Endothelial cell of umbilical vein (primary cell): ENCODE data around the gene ZNF775. TPM values are rescaled to one million over a fixed set of nuclear protein-coding genes. Genes with fewer than 3 reads are reported as not detected.

ENCODE experiments used
- BruUV-seq: library from RNA; stranded (reverse); fragments of 400-500 nt; replicated peaks from 2 replicates; lab custom pipeline; 2021; lab: Mats Ljungman, UMichigan
- CTCF ChIA-PET: fragments of 300-600, 350-600 bp; sonication (Branson Sonifier 250); formaldehyde crosslinking; loops from one replicate; lab custom pipeline; 2021; ENCODE audit warnings: antibody characterized with exemption, inconsistent platforms; lab: Charles Lee
- POLR2A ChIA-PET: fragments of 300-600, 350-600 bp; sonication (Branson Sonifier 250); formaldehyde crosslinking; loops from one replicate; lab custom pipeline; 2021; ENCODE audit warnings: antibody characterized with exemption, inconsistent platforms; lab: Charles Lee
- DNase-seq: peaks from one replicate; pipeline ENCODE4 v3.0.0-alpha.2; 2011; ENCODE audit warnings: low read depth, low spot score
- FAIRE-seq: peaks from 2 replicates; lab custom pipeline; 2011; peaks lifted over from hg19 to GRCh38; lab: Jason Lieb, UNC
- H2AFZ ChIP-seq: 2 replicates; pipeline ENCODE4 v1.6.0; 2012; ENCODE audit warnings: low read depth, low read length, control low read depth, inconsistent platforms
- H3K27ac ChIP-seq: 2 replicates; pipeline ENCODE4 v1.5.1; 2011; ENCODE audit warnings: low read depth, mild to moderate bottlenecking, control low read depth, low read length, moderate library complexity; ENCODE audit not compliant: insufficient read depth
- H3K27me3 ChIP-seq, 2 experiments: 2 replicates each; pipeline versions ENCODE4 v1.6.0 to v1.6.1; 2011; ENCODE audit warnings: low read length in 2 of 2, mixed read lengths in 1 of 2; ENCODE audit not compliant: control insufficient read depth in 2 of 2, insufficient read depth in 2 of 2
- H3K36me3 ChIP-seq, 2 experiments: 2 replicates in 1 of 2; 3 replicates in 1 of 2; pipeline ENCODE4 v1.5.1; 2011; ENCODE audit warnings: low read length in 2 of 2, mild to moderate bottlenecking in 1 of 2, moderate library complexity in 1 of 2; ENCODE audit not compliant: control insufficient read depth in 2 of 2, insufficient read depth in 2 of 2; ENCODE audit errors: extremely low read depth in 1 of 2
- H3K4me1 ChIP-seq: 3 replicates; pipeline ENCODE4 v1.5.1; 2011; ENCODE audit warnings: mild to moderate bottlenecking, low read length; ENCODE audit not compliant: control insufficient read depth, insufficient read depth; ENCODE audit errors: extremely low read depth
- H3K4me2 ChIP-seq: 2 replicates; pipeline ENCODE4 v1.6.1; 2011; ENCODE audit warnings: low read length, control low read depth, mixed read lengths; ENCODE audit not compliant: insufficient read depth
- H3K4me3 ChIP-seq, 3 experiments: fragments of 200-600 bp in 1 of 3; sonication (generic), shearing (Covaris generic) in 1 of 3; replicated peaks in 1 of 3; 2 replicates each; pipeline ENCODE4 v1.5.1; 2011 to 2016; ENCODE audit warnings: control low read depth in 3 of 3, low read length in 3 of 3, mild to moderate bottlenecking in 2 of 3, inconsistent platforms in 1 of 3, low read depth in 1 of 3, moderate library complexity in 1 of 3; ENCODE audit not compliant: insufficient read depth in 1 of 3
- H3K79me2 ChIP-seq: 2 replicates; pipeline ENCODE4 v1.6.0; 2012; ENCODE audit warnings: low read length, inconsistent platforms; ENCODE audit not compliant: control insufficient read depth, insufficient read depth
- H3K9ac ChIP-seq: replicated peaks from 2 replicates; pipeline ENCODE3; 2011; ENCODE audit warnings: low read length, control low read depth; ENCODE audit not compliant: insufficient read depth; ENCODE audit errors: extremely low read depth
- H3K9me1 ChIP-seq: replicated peaks from 3 replicates; pipeline ENCODE4 v1.6.0; 2011; ENCODE audit warnings: mild to moderate bottlenecking, low read length; ENCODE audit not compliant: control insufficient read depth, insufficient read depth; ENCODE audit errors: extremely low read depth
- H3K9me3 ChIP-seq: replicated peaks from 2 replicates; pipeline ENCODE4 v1.5.1; 2012; ENCODE audit warnings: low read length, inconsistent platforms; ENCODE audit not compliant: control insufficient read depth, insufficient read depth
- H4K20me1 ChIP-seq: replicated peaks from 2 replicates; pipeline ENCODE3; 2011; ENCODE audit warnings: mild to moderate bottlenecking, low read length; ENCODE audit not compliant: control insufficient read depth, insufficient read depth; ENCODE audit errors: extremely low read depth
- CTCF ChIP-seq, 2 donors: IDR thresholded peaks; 1 replicate in 1 of 2; 2 replicates in 1 of 2; pipeline ENCODE4 v1.5.1; 2011; ENCODE audit warnings: low read length in 2 of 2, mild to moderate bottlenecking in 2 of 2, moderate library complexity in 2 of 2, control low read depth in 1 of 2, inconsistent platforms in 1 of 2, low read depth in 1 of 2; ENCODE audit not compliant: insufficient read depth in 1 of 2; ENCODE audit errors: extremely low read depth in 1 of 2
- EZH2 ChIP-seq: IDR thresholded peaks from 2 replicates; pipeline ENCODE4 v1.6.1; 2012; ENCODE audit warnings: borderline replicate concordance, low read depth, mild to moderate bottlenecking, moderate library complexity, low read length, inconsistent platforms; ENCODE audit not compliant: severe bottlenecking
- FOS ChIP-seq: IDR thresholded peaks from 2 replicates; pipeline ENCODE4 v1.6.1; 2011; ENCODE audit warnings: mild to moderate bottlenecking, low read length, moderate library complexity, borderline replicate concordance; ENCODE audit not compliant: insufficient read depth
- GATA2 ChIP-seq: IDR thresholded peaks from 2 replicates; pipeline ENCODE4 v1.7.0; 2011; ENCODE audit warnings: low read depth, mild to moderate bottlenecking, moderate library complexity, mixed read lengths, low read length; ENCODE audit not compliant: insufficient read length, insufficient read depth
- MAX ChIP-seq: IDR thresholded peaks from 2 replicates; pipeline ENCODE4 v1.6.1; 2011; ENCODE audit not compliant: insufficient read depth, insufficient read length
- MYC ChIP-seq: IDR thresholded peaks from one replicate; pipeline ENCODE4 v1.6.1; 2011; ENCODE audit warnings: mild to moderate bottlenecking, low read depth, low read length
- POLR2A ChIP-seq: IDR thresholded peaks from 2 replicates; pipeline ENCODE4 v1.6.1; 2012; ENCODE audit warnings: low read depth, mild to moderate bottlenecking, control low read depth, low read length
- POLR2AphosphoS5 ChIP-seq: IDR thresholded peaks from 2 replicates; pipeline ENCODE4 v1.6.1; 2012; ENCODE audit warnings: low read depth, mild to moderate bottlenecking, control low read depth, low read length, moderate library complexity; ENCODE audit not compliant: insufficient read depth
- dilution Hi-C: fragments of 300-500 bp; cut with MboI; formaldehyde crosslinking; loops from one replicate; pipeline ENCODE4 v1.15.0; 2019; ENCODE audit warnings: low sequenced_read_pairs; ENCODE audit not compliant: extremely low pct_ligation_motif_present
- intact Hi-C: fragments of 100-400 bp; cut with micrococcal nuclease; formaldehyde crosslinking; loops from one replicate; pipeline ENCODE4 v1.10.0; 2022
- polyA plus RNA-seq, 4 experiments: library from polyadenylated mRNA; depleted of rRNA in 3 of 4; stranded (reverse) in 3 of 4; unstranded in 1 of 4; fragments of >200 nt; gene quantifications; 2 replicates each; pipeline versions ENCODE4 v1.2.1 to v1.2.3, GENCODE V29; 2011 to 2012; ENCODE audit warnings: missing spikeins in 1 of 4
- total RNA-seq: library from RNA; stranded (reverse); gene quantifications from 2 replicates; pipeline ENCODE4 v1.2.3, GENCODE V29; 2021

Gene ZNF775
- total and polyA plus RNA-seq, 2 donors (not counting 3 experiments of a cell fraction or from before 2014, with no cell fraction given), result 5.8 to 8.3 TPM

GRCh38 chr7:150398108-150398964, 19.2 kb downstream of the ZNF775 start:
- dilution Hi-C loops, result no loop called here
- no peaks in the 10 kb centered on the region for H3K79me2 ChIP-seq
- H3K36me3 ChIP-seq, result peaks cover 0 to 17% of the 10 kb centered on the region in 2 experiments
- BruUV-seq, result no TSS peak
- CTCF ChIA-PET, result no interaction called here
- no peaks in the 10 kb centered on the region for H3K9me3 ChIP-seq
- H2AFZ ChIP-seq, result no peak overlapping the region
- H3K4me1 ChIP-seq, result no peaks in the 10 kb centered on the region
- DNase-seq, result no peak
- intact Hi-C loops, result no loop called here
- no peak overlapping the region for H3K4me3 ChIP-seq
- no peaks in the 10 kb centered on the region for H3K9me1 ChIP-seq
- no peak for FAIRE-seq
- no peaks in the 10 kb centered on the region for H4K20me1 ChIP-seq
- no peak for TF ChIP-seq GATA2
- TF ChIP-seq FOS, result no peak
- TF ChIP-seq POLR2AphosphoS5, result no peak
- TF ChIP-seq MAX, result no peak
- no peak for TF ChIP-seq EZH2
- no peak for TF ChIP-seq MYC
- TF ChIP-seq CTCF (IDR thresholded peaks at IDR 0.05; ENCODE audit: extremely low read depth in 1 of 2, insufficient read depth in 1 of 2, low read depth in 1 of 2, low read length in 2 of 2), result no peak
- TF ChIP-seq POLR2A, result no peak
- no peak overlapping the region for H3K27ac ChIP-seq
- no peak overlapping the region for H3K9ac ChIP-seq
- H3K4me2 ChIP-seq, result no peak overlapping the region
- no peaks in the 10 kb centered on the region for H3K27me3 ChIP-seq
- POLR2A ChIA-PET, result no interaction called here
